NCI-H187 treated with DMSO at 0.1 percent for 48 hours (cell line): ENCODE results near the gene PEMT.

Source experiments
- DNase-seq: peaks from one replicate; lab custom pipeline; 2025; lab: John Stamatoyannopoulos, UW

The PEMT gene

DNA sequence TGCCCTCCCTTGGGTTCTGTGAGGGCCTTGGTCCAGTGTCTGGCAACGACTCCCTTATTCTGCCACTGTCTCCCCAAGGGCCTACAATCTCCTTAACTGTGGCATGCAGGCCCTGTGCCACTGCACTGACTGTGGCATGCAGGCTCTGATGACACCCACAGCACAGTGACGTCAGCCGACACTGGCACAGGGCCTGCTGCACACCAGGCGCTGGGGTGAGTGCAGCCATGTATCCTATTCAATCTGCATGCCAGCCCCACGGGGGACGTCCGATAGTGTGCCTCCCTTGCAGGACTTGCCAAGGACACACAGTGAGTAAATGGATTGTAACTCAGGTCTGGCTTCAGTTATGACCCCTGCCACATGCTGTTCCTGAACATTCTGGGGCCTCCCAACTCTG, 55.6 kb downstream of the PEMT start:
- DNase-seq = no peak

DNA sequence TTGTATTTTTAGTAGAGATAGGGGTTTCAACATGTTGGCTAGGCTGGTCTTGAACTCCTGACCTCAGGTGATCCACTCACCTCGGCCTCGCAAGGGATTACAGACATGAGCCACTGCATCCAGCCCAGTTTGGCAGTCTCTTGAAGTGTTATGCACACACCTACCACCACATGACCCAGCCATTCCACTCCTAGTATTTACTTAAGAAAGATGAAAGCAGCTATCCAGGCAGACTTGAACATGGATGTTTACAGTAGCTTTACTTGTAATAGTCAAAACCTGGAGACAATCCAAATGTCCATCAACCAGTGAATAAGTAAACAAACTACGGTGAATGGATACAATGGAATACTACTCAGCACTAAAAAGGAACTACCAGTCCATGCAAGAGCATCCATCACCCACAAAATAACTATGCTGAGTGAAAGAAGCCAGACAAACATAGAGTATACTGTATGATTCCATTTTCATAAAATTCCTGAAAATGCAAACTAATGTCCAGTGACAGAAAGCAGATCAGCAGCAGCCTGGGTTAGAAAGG, 57.5 kb downstream of the PEMT start:
- DNase-seq = no peak

GRCh38 chr17:17532991-17533390, 58.5 kb downstream of the PEMT start:
- DNase-seq = no peak

GRCh38 chr17:17531156-17531555, 60.4 kb downstream of the PEMT start:
- no peak for DNase-seq

GRCh38 chr17:17528696-17529652, 62.5 kb downstream of the PEMT start:
- DNase-seq = no peak

DNA sequence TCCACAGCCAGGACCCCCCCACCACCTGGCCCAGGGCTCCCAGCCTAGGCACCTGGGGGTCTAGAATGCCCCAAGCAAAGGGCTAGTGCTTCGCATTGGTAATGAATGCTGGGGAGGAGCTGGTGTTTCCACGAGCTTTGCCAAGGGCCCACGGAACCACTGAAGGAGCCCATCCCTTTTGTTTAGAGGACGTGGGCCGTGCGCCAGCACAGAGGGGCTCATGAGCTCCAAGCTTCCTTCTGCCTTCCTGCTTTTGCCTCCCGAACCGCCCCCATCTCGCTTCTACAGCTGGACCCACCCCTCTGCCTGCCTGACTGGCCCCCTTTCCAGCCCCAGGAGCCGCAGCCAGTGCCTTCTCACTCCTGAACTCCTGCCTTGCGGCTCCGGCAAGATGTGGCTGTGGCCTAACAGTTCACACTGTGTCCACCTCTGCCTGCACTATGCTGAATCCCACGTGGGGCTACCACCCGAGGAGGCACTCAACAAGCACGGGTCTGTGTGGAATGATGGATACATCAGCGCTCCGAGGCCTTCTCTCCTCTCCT, 63.5 kb downstream of the PEMT start:
- no peak for DNase-seq

- no peak for DNase-seq
Observed at GRCh38 chr17:17527534-17527933, 64.0 kb downstream of the PEMT start.

DNA sequence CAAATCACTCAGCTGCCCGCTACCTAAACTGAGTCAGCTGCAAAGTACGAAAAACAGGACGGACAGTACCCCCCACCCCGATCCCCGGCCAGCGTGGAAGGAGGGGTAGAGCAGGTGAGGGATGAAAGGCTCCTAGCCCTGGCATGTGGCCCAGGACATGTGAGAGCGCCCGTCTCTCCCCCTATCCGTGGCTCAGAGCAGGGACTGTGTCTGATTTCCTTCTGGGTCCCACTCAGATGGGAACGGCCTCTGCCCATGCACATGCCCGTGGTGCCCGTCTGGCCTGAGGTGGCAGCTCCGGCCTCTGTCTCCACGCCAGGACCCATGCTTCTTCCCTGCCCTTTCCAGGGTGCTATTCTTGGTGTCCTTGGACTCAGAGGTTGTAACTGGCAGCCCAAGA, 65.1 kb downstream of the PEMT start:
- DNase-seq = no peak

DNA sequence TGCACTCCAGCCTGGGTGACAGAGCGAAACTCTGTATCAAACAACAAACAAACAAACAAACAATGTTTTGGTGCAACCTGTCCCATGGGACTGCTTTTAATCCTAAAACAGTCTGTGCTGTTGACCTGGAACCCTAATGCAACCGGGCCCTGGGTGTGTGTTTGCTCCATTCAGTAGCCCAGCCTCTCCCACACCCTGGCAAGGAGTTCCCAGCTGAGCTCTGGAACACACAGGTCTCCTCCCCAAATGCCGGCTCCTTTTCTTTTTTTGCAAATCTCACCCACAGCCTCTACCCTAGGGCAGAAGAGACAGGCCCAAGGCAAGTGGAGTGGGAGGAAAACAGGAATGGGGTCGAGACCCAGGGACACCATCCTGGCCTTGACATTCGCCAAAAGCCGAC, 65.6 kb downstream of the PEMT start:
- DNase-seq = no peak

DNA sequence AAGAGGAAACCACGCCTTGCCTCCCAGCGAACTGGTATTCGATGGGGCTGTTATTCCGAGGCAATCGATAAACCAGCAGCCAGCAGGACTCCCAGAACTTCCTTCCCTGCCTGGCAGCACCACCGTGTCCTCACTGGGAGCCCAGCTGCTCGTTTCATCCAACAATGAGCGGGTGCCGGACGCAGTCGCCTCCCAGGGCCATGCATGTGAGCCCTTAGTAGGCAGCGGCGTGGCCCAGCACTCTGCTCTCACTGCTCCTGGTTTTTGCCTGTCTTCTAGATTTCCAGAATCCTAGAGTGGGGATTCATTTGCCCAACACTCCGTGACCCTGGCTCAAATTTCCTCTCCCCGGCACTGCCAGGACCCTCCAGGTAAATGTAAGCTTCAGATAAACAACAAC, 66.2 kb downstream of the PEMT start:
- no peak for DNase-seq

DNA sequence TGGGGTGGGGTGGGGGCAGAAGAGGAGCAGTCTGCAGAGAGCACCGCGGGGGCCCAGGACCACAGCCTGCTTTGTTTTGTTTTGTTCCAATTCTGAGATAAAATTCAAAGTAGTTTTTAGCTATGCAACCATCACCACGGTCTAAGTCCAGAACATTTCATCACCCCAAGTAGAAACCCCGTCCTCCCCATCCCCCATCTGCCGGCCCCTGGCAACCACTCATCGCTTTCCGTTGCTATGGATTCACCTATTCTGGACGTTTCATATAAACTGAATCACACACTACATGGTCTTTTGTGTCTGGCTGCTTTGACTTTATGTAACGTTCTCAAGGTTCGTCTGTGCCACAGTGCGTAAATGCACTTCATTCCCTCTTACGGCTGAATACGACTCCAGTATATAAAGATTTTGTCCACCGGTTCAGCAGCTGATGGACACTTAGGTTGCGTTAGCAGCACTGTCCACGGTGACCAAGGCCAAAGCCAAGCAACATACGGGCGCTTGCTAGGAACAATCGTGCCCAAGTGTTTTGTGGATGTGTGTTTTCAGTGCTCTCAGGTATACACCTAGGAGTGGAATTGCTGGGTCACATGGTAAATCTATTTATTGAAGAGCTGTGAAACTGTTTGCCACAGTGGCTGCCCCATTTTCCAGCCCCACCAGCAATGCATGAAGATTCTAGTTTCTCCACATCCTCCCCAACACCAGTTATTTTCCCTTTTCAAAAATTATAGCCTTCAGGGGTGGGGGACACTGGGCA, 67.6 kb downstream of the PEMT start:
- DNase-seq = no peak

DNA sequence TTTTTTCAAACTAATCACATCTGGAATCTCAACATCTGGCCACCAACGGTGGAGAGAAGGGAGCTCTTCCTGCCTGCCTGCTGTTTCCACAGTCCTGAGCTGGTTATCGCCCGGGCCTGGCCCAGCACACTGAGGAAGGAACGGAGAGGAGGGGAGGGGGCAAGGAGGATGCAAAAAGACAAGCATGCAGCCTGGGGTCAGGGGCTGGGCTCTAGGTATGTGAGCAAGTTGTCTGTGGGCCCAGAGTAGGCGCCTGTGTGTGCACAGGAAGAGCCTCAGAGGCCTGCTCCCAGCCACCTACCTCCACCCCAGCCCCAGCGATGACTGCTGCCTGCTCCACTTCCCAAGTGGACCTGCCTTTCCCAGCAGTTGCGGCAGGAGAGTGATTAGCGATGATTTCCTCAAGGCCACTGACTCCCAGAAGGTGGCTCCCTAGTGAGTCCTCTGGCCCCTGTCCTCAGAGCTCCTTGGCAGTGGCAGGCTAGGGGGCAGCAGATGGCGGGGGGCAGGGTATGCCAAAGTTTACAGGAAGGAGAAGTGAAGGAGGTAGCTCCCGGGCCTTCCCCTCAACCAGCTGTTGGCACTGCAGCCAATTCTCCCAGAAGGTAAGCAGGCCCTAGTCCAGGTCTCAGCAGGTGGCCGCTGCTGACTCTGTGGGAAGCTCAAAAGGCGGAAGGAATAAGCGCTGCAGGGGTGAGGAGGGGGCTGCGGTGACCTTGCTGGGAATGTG, 68.3 kb downstream of the PEMT start:
- no peak for DNase-seq

- DNase-seq = no peak
Observed at GRCh38 chr17:17520599-17521232, 70.8 kb downstream of the PEMT start.

GRCh38 chr17:17519886-17520285, 71.6 kb downstream of the PEMT start:
- DNase-seq = no peak

DNA sequence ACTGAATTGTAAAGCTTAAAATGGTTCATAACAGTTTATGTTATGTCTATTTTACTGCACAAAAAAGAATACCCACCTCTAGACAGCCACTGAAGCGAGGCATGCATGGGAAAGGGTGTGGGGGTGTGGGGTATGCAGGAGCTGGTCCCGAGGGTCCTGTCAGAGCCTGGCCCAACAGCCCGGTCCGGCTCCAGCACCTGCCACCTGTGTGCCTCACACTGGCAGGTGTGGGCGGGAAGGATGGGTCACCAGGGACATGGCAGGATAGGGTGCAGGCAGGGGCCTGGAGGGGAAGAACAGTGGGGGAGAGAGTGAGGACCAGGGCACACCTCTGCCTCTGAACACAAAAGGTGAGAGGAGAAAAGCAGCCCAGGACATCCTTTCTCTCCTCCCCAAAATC, 72.6 kb downstream of the PEMT start:
- no peak for DNase-seq

- DNase-seq = no peak
Observed at GRCh38 chr17:17518014-17518413, 73.5 kb downstream of the PEMT start.

- DNase-seq = no peak
Observed at GRCh38 chr17:17516941-17517720, 74.4 kb downstream of the PEMT start.

DNA sequence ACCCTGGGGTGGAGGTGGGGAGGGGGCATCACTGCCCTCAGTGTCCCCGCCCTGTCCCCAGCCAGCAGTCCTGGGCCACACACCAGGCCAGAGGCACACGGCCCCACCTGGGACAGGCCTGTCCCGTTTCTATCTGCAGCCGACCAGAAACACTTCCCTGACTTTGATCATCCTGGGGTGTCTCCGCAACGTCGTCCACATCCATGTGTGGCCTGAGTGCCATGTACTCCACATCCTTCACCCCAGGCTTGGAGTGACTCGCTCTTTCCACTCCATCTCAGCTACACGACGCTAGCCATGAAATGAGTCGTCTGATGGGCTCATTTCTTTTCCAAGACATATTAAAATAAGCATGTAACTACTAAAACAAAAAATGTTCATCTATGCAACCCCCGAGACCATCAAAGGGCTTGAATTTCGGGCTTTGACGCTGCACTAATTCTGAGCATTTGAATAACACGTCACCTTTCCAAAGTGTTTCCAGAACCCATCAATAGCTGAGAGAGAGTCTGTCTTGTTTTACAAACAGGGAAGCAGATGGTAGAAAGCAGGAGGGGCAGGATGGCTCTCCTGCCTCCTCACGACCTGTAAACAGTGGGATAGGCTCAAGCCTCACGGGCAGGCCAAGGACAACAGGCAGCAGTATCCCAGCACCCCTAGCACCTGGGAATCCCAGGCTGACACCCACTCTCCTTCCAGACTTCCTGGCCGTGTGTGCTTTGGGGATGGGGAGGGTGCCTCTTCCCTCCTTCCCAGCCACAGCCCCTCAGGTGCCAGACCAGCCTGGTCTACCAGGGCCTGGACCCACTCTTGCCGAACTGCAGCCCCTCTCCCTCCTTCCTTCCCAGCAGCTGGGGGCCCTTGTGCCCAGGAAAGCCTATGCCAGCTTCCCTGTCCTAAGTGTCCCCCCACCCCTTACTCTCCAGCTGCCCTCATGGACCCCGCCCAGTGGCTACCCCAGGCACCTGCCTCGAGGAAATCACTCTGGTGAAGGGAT, 75.3 kb downstream of the PEMT start:
- no peak for DNase-seq
